Dendritic cell treated with granulocyte-macrophage colony-stimulating factor and Interleukin-4, amounts not matched to agents 40 ng/mL and 50 ng/mL, for 4 days (primary cell): ENCODE data around the gene CDK2AP2.

Experiments
- H3K27ac Mint-ChIP-seq: one replicate; pipeline ENCODE4 v1.8.0; 2022; ENCODE audit warnings: mild to moderate bottlenecking, mixed read lengths
- H3K27me3 Mint-ChIP-seq: one replicate; pipeline ENCODE4 v1.8.0; 2022; ENCODE audit warnings: mild to moderate bottlenecking, mixed read lengths
- H3K36me3 Mint-ChIP-seq: one replicate; pipeline ENCODE4 v1.8.0; 2022; ENCODE audit warnings: low read depth, mixed read lengths
- H3K4me1 Mint-ChIP-seq: one replicate; pipeline ENCODE4 v1.8.0; 2022; ENCODE audit warnings: low read depth, mixed read lengths
- H3K4me3 Mint-ChIP-seq: one replicate; pipeline ENCODE4 v1.8.0; 2022; ENCODE audit warnings: mild to moderate bottlenecking, moderate library complexity, mixed read lengths
- H3K9me3 Mint-ChIP-seq: one replicate; pipeline ENCODE4 v1.8.0; 2022; ENCODE audit warnings: mixed read lengths
- intact Hi-C: fragments of 100-400 bp; cut with micrococcal nuclease; formaldehyde crosslinking; loops from one replicate; pipeline ENCODE4 v1.15.0; 2022

Gene CDK2AP2

GRCh38 chr11:67503119-67504004, 4.6 kb downstream of the CDK2AP2 start:
- Mint-ChIP-seq H3K27me3 (no peaks in the 10 kb centered on the region), H3K4me1 (peaks cover 69% of the 10 kb centered on the region), H3K27ac (peak overlapping the region; percentile 39), H3K4me3 (peak overlapping the region; percentile 66), H3K9me3 (no peaks in the 10 kb centered on the region), H3K36me3 (peaks cover 90% of the 10 kb centered on the region)
- intact Hi-C loops = loop anchor here (10.0 kb wide), 1 partner anchor 219 kb away; the partner anchor contains the start of gene ANKRD13D

GRCh38 chr11:67502328-67502979, 5.5 kb downstream of the CDK2AP2 start:
- Mint-ChIP-seq H3K27me3 (no peaks in the 10 kb centered on the region), H3K36me3 (peaks cover 94% of the 10 kb centered on the region)
- intact Hi-C loops = loop anchor here (10.0 kb wide), 1 partner anchor 218 kb away; the partner anchor contains the start of gene ANKRD13D

GRCh38 chr11:67501854-67502253, 6.1 kb downstream of the CDK2AP2 start:
- H3K4me1 Mint-ChIP-seq = peaks cover 70% of the 10 kb centered on the region
- no peak overlapping the region for H3K4me3 Mint-ChIP-seq
- H3K27me3 Mint-ChIP-seq = no peaks in the 10 kb centered on the region
- peaks cover 94% of the 10 kb centered on the region for H3K36me3 Mint-ChIP-seq
- intact Hi-C loops = loop anchor here (10.0 kb wide), 1 partner anchor 217 kb away; the partner anchor contains the start of gene ANKRD13D
- no peak overlapping the region for H3K27ac Mint-ChIP-seq
- no peaks in the 10 kb centered on the region for H3K9me3 Mint-ChIP-seq

More at GRCh38 chr11:67502328-67502979, 5.5 kb downstream of the CDK2AP2 start:
- H3K4me3 Mint-ChIP-seq = no peak overlapping the region
- H3K9me3 Mint-ChIP-seq = no peaks in the 10 kb centered on the region
- H3K4me1 Mint-ChIP-seq = peaks cover 70% of the 10 kb centered on the region
- H3K27ac Mint-ChIP-seq = no peak overlapping the region

- intact Hi-C loops = loop anchor here (10.0 kb wide), 1 partner anchor 216 kb away; the partner anchor contains the start of gene ANKRD13D
- H3K4me1 Mint-ChIP-seq = peaks cover 64% of the 10 kb centered on the region
- no peak overlapping the region for H3K27ac Mint-ChIP-seq
- H3K9me3 Mint-ChIP-seq = no peaks in the 10 kb centered on the region
- no peaks in the 10 kb centered on the region for H3K27me3 Mint-ChIP-seq
- H3K4me3 Mint-ChIP-seq = no peak overlapping the region
- peaks cover 94% of the 10 kb centered on the region for H3K36me3 Mint-ChIP-seq
Observed at GRCh38 chr11:67500831-67501715, 6.9 kb downstream of the CDK2AP2 start.

- no peaks in the 10 kb centered on the region for H3K27me3 Mint-ChIP-seq
- intact Hi-C loops = loop anchor here (10.0 kb wide), 1 partner anchor 216 kb away; the partner anchor contains the start of gene ANKRD13D
- peaks cover 58% of the 10 kb centered on the region for H3K4me1 Mint-ChIP-seq
- H3K9me3 Mint-ChIP-seq = no peaks in the 10 kb centered on the region
- no peak overlapping the region for H3K4me3 Mint-ChIP-seq
- no peak overlapping the region for H3K27ac Mint-ChIP-seq
- H3K36me3 Mint-ChIP-seq = peaks cover 94% of the 10 kb centered on the region
Observed at GRCh38 chr11:67500484-67500821, 7.5 kb downstream of the CDK2AP2 start.

GRCh38 chr11:67499808-67500483, 8.0 kb downstream of the CDK2AP2 start:
- intact Hi-C loops = loop anchor here (10.0 kb wide), 1 partner anchor 215 kb away; the partner anchor contains the start of gene ANKRD13D
- H3K4me1 Mint-ChIP-seq = peaks cover 56% of the 10 kb centered on the region

GRCh38 chr11:67498544-67498972, 9.4 kb downstream of the CDK2AP2 start:
- Mint-ChIP-seq H3K9me3 (no peaks in the 10 kb centered on the region), H3K4me1 (peaks cover 46% of the 10 kb centered on the region), H3K36me3 (peaks cover 100% of the 10 kb centered on the region), H3K4me3 (no peak overlapping the region), H3K27me3 (no peaks in the 10 kb centered on the region), H3K27ac (no peak overlapping the region)
- intact Hi-C loops = no loop called here

More at GRCh38 chr11:67499808-67500483, 8.0 kb downstream of the CDK2AP2 start:
- H3K27me3 Mint-ChIP-seq = no peaks in the 10 kb centered on the region
- no peaks in the 10 kb centered on the region for H3K9me3 Mint-ChIP-seq
- H3K4me3 Mint-ChIP-seq = no peak overlapping the region
- no peak overlapping the region for H3K27ac Mint-ChIP-seq
- peaks cover 97% of the 10 kb centered on the region for H3K36me3 Mint-ChIP-seq

GRCh38 chr11:67497656-67498291, 10.2 kb downstream of the CDK2AP2 start:
- Mint-ChIP-seq H3K4me1 (peaks cover 38% of the 10 kb centered on the region), H3K27ac (no peak overlapping the region), H3K4me3 (no peak overlapping the region), H3K27me3 (no peaks in the 10 kb centered on the region), H3K9me3 (no peaks in the 10 kb centered on the region), H3K36me3 (peaks cover 100% of the 10 kb centered on the region)
- intact Hi-C loops = no loop called here

GRCh38 chr11:67496113-67496512, 11.8 kb downstream of the CDK2AP2 start:
- Mint-ChIP-seq H3K36me3 (peaks cover 100% of the 10 kb centered on the region), H3K27ac (no peak overlapping the region), H3K4me3 (no peak overlapping the region), H3K9me3 (no peaks in the 10 kb centered on the region), H3K27me3 (no peaks in the 10 kb centered on the region), H3K4me1 (peaks cover 21% of the 10 kb centered on the region)
- intact Hi-C loops = no loop called here

- H3K36me3 Mint-ChIP-seq = peaks cover 100% of the 10 kb centered on the region
- H3K4me3 Mint-ChIP-seq = no peak overlapping the region
- no peaks in the 10 kb centered on the region for H3K27me3 Mint-ChIP-seq
- peaks cover 15% of the 10 kb centered on the region for H3K4me1 Mint-ChIP-seq
- intact Hi-C loops = no loop called here
- H3K9me3 Mint-ChIP-seq = no peaks in the 10 kb centered on the region
- H3K27ac Mint-ChIP-seq = no peak overlapping the region
Observed at GRCh38 chr11:67495234-67496005, 12.5 kb downstream of the CDK2AP2 start.

GRCh38 chr11:67494371-67495233, 13.4 kb downstream of the CDK2AP2 start:
- Mint-ChIP-seq H3K27me3 (no peaks in the 10 kb centered on the region), H3K9me3 (no peaks in the 10 kb centered on the region), H3K4me3 (no peak overlapping the region), H3K27ac (no peak overlapping the region), H3K4me1 (peaks cover 12% of the 10 kb centered on the region), H3K36me3 (peaks cover 100% of the 10 kb centered on the region)
- intact Hi-C loops = no loop called here
